AG20443 (cell line): ENCODE results near the gene TIGIT.

Source experiments
- DNase-seq: peaks from one replicate; pipeline ENCODE4 v3.0.0; 2012; ENCODE audit warnings: low spot score, mixed read lengths

The TIGIT gene

DNA sequence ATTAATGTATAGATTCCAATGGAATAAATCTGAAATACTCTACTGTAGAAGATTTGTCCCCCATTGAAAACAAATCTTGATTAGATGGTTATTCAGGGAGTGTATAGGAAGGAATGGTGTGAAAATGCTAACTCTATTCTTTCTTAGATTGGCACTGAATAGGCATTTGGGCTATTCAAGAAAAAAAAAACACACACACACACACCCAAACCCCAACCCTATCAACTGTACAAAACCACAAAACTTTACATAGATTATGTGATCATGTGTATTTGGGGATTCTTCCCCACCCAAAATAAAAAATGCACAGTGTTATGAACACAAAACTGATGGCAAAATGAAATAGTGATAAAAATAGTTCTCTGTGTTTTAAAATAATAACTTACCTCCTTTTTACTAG, 61.8 kb downstream of the TIGIT start:
- no peak for DNase-seq

DNA sequence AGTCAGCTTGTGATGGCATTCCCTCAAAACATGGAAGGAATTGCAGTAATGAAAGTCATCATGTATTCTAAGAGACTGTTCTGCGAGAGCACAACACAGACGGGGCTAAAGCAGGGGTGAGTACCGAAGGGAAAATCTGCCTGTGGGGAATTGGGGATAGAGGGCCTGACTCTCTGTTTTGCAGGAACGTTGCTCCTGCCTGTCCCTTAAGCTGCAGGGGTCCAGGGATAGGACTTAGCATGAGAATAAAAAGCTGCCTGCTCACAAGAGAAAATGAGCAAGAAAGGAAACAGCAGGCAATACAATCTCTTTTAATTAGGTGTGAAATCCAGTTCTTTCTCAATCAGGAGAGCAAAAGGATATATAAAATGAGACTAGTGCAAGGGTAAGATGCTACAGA, 62.2 kb downstream of the TIGIT start:
- no peak for DNase-seq

DNA sequence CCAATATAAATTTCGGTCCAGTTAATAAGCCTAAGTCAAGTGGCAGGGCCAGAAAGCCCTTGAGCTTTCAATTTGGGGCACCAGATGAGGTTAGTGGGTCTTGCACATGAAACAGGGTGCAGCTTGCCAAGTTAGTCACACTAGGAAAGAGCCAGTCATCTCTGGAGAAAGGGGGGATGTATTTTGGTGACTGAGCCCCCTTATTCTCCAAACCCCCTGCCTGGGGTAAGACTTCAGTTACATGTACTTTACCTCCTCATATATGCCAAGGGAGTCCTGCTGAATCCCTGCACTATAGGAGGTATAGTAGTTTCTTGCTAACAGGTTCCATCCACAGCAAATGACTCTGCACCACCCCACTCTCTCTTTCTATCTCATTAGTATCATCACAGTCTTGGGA, 62.7 kb downstream of the TIGIT start:
- DNase-seq, result no peak
